ENCODE results near the gene HOMER3.
A peak's percentile ranks its signal among the peaks of the same experiment; 100 is the strongest.

The HOMER3 gene

DNA sequence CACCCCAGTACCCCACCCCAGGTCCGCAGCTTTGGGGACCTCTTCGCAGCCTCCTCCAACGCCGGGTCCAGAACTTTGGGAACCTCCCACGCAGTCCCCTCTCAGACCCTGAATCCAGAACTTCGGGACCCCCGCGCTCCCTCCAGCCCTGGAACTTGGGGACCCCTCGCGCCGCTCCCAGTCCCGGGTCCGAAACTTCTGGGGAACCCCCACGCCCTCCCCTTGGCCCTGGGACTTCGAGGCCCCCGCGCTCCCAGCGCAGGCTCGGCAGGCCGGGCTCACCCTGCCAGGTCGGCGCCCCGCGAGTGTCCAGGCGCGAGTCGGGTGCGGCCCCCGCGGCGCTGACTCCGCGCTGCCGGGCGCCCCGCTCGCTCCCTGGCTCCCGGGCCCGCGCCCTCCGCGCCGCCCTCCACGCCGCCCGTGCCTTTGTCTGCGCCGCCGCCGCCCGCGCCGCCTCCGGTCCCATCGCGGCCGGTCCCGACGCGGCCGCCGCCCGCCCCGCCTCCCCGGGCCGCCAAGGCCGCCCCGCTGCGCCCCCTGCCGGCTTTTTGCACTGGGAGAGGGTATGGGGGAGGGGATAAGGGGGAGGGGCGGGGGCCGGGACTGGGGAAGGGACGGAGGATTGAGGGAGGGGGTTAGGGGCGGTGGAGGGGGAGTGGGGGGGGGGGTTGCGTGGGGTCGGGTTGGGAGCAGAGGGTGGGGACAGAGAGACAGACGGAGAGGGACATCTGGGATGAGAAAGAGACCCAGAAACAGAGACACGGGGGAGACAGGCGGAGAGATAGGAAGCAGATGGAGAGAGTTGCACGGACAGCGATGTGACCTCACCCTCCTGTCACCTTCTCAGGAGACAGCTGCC, at the start of gene HOMER3:
Gene HOMER3 (minus strand): TSS at position 449 of the 859 bp plus-strand sequence. CDS start 2,235 bp downstream, outside the sequence.
- peak; percentile 90 for DNase-seq

- DNase-seq = no peak
Observed at GRCh38 chr19:18990128-18990708, 49.2 kb upstream of the HOMER3 start.

- no peak for DNase-seq
Observed at GRCh38 chr19:18989316-18989715, 48.3 kb upstream of the HOMER3 start.

DNA sequence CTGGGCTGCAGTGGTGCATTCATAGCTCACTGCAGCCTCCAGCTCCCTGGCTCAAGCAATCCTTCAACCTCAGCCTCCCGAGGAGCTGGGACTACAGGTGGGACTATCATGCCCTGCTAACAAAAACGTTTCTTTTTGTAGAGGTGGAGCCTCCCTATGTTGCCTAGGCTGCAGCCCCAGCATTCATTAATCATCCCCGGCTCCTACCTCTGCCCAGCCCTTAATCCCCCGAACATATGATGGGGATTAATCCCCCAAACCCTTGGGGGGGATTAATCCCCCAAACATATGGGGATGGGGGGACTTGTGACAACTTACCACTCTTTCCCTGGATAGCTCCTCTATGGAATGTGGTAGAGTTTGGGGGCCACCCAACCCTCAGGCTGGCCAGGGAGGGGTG, 46.4 kb upstream of the HOMER3 start:
- no peak for DNase-seq

DNA sequence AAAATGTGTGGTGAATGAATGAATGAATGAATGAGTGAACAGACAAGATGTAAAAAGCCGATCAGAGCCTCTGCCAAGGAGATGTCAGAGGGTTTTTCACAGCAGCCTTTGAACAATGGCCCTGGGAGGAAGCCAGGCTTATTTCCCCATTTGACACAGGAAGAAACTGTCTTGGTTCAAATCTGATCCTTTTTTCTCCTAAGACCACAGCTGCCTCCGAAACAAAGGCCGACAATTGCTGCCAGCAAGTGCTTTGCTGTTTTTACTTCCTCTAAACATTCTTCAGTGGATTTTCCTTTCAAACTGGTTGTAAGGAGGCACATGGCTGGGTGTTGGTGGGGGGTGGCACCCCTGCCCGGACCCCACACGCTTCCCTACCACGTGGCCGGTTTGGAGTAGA, 44.2 kb upstream of the HOMER3 start:
- DNase-seq = no peak

DNA sequence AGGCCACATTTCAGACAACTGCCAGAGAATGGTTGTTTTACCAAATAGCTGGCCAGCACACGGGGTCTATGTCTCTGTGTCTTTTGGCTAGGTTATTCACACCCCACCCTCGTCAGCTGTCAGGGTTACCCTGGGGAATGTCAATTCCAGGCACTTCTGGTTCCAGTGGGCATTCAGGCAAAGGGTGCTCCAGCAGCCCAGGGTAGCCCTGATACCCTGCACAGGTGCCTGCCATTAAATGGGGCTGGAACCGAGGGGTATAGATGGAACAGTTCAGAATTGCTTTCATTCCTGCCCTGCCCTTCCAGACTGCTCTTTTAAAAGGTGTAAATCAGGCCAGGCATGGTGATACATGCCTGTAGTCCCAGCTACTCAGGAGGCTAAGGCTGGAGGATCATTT, 43.2 kb upstream of the HOMER3 start:
- no peak for DNase-seq

DNA sequence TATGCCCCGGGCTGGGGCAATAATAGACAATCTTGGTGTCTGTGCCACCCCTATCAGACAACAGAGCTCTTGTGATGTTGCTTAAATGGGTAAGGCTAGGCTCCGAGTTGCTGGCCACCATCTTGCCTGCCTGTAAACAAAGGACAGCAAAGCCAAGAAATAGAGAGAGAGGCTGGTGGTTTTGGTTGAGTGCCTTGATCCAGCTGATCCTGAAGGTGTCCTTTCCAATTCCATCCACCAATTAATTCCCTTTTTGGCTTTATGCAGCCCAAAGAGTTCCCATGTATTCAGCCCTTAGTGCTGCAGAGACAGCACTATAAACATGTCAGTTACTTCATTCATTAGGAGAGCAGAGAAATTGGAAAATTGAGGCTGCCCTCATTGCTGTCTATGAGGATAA, 41.7 kb upstream of the HOMER3 start:
- DNase-seq = no peak

- no peak for DNase-seq
Observed at GRCh38 chr19:18980432-18981020, 39.5 kb upstream of the HOMER3 start.

DNA sequence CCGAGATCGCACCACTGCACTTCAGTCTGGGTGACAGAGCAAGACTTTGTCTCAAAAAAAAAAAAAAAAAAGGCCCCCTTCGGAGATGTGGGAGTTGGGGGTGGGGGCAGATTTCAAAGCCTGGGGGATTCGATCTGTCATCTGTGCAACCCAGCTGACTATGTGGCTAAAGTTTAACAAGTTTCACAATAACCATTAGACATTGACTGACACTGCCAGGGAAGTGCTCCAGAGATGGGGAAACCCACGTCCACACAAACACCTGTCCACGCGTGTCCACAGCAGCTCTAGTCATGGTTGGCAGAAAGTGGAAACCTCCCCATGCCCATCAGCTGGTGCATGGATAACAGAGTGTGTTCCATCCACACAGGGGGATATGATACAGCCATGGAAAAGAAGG, 37.6 kb upstream of the HOMER3 start:
- DNase-seq = no peak

DNA sequence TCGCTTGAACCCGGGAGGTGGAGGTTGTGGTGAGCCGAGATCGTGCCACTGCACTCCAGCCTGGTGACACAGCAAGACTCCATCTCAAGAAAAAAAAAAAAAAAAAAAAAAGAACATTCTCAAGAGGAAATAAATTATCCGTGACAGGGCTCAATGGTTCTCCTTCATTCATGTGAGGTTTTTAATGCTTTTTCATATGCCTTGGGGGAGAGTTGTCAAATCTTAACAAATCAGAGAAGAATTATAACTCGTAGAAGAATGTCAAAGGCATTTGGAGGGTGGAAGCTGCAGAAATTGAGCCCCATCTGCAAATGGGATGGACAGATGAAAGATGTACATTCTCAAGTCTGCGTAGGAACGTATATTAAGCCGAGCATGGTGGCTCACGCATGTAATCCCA, 34.9 kb upstream of the HOMER3 start:
- no peak for DNase-seq

DNA sequence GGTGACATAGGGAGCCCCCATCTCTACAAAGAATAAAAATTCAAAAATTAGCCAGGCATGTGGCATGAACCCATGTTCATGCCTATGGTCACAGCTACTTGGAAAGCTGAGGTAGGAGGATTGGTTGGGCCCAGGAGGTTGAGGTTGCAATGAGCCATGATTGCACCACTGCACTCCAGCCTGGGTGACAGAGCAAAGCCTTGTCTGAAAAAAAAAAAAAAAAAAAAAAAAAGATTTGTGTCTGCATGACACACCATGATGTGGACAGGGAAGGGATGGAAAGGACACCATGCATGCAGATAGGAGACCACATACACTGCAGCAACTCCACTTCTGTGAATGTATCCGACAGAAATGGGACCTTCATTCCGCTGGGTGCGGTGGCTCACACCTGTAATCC, 34.0 kb upstream of the HOMER3 start:
- DNase-seq = no peak

- no peak for DNase-seq
Observed at GRCh38 chr19:18972851-18973250, 31.8 kb upstream of the HOMER3 start.

DNA sequence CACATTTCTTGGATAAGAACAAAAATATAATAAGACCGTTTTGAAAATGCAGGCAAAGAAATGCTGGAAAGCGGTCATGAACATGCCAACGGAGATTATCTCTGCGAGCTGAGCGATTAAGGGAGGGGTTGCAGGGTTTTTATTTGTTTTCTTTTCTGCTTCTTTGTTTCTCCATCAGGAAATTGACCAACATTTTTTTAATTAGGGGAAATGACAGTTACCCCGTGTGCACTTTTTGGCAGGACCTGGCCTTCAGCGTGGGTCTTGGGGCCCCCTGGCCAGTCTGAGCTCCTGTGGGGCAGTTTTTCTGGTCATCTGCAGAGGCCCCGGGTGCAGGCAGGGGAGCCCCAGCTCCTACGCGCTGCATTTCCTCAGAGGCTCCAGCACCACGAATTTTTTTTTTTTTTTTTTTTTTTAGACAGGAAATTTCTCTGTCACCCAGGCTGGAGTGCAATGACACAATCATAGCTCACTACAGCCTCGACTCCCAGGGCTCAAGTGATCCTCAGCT, 31.3 kb upstream of the HOMER3 start:
- peak; percentile 53 for DNase-seq

DNA sequence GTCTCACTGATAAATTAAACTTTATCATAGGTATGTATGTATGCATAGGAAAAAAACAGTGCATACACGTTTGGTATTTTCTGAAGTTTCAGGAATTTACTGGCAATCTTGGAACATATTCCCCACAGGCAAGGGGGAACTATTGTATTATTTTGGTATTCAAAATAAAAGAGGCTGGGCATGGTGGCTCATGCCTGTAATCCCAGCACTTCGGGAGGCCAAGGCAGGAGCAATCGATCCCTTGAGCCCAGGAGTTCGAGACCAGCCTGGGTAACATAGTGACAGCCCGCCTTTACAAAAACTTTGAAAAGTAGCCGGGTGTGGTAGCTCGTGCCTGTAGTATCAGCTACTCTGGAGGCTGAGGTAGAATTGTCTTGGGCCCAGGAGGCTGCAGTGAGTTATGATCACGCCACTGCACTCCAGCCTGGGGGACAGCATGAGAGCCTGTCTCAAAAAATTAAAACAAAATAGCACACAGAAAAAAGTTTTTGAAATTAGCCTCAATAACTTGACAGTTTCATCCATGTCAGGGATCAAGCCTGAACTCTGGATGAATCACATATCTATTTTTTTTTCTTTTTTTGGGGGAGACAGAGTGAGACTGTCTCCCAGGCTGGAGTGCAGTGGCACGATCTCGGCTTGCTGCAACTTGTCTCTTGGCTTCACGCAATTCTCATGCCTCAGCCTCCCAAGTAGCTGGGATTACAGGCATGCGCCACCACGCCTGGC, 29.1 kb upstream of the HOMER3 start:
- DNase-seq = no peak

GRCh38 chr19:18967358-18968146, 26.5 kb upstream of the HOMER3 start:
- no peak for DNase-seq

DNA sequence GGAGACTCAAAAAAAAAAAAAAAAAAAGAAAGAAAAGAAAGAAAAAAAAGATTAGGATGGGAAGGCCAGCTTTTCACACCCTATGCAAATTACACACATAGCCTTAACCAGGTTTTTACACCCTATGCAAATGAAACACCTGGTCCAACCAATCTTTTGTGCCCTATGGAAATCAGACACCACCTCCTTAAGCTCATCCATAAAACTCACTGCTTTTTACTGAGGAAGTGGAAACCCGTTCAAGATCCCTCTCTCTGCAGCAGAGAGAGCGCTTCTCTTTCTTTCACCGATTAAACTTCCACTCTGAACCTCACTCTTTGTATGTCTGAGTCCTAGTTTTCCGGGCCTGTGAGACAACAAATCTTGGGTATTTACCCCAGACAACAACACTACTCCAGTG, 25.3 kb upstream of the HOMER3 start:
- DNase-seq = no peak

- no peak for DNase-seq
Observed at GRCh38 chr19:18964121-18964520, 23.1 kb upstream of the HOMER3 start.

- DNase-seq = no peak
Observed at GRCh38 chr19:18961767-18962620, 21.0 kb upstream of the HOMER3 start.

DNA sequence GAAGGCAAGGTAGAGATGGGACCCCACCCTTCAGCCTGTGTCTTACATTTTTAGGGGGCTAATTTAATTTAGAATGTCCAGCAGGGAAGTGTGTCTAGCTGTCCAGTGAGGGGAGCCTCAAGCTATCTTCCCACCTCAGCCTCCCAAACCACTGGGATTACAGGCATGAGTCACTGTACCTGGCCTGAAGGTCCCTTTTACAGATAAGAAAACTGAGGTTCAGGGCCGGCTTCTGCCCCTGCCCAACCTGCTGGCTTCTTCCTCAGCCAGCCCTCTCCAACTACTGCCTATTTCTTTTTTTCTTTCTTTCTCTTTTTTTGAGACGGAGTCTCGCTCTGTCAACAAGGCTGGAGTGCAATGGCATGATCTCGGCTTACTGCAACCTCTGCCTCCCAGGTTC, 19.4 kb upstream of the HOMER3 start:
- no peak for DNase-seq

- no peak for DNase-seq
Observed at GRCh38 chr19:18955042-18955441, 14.0 kb upstream of the HOMER3 start.

DNA sequence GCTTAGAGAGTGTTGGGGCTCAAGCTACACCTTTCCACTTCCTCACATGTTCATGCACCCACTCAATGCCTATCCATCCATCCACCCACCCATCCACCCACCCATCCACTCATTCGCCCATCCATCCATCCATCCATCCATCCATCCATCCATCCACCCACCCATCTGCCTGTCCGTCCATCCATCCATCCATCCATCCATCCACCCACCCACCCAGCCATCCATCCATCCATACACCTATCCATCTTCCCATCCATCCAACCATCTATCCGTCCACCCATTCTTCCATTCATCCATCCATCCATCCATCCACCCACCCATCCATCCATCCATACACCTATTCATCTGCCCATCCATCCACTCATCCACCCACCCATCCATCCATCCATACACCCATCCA, 13.1 kb upstream of the HOMER3 start:
- DNase-seq = no peak
